Liver (tissue), 9 donors: ENCODE data around the gene TRPM6. TPM values are rescaled to one million over a fixed set of nuclear protein-coding genes. Genes with fewer than 3 reads are reported as not detected.

ENCODE experiments used
- DNase-seq: peaks from one replicate; pipeline ENCODE4 v3.0.0-alpha.2; 2017; ENCODE audit warnings: low spot score
- H3K27ac ChIP-seq, 2 donors: one replicate each; pipeline ENCODE4 v1.7.0; 2013; ENCODE audit warnings: inconsistent platforms in 2 of 2, low read length in 2 of 2, control low read depth in 1 of 2, low read depth in 1 of 2, mild to moderate bottlenecking in 1 of 2
- H3K27me3 ChIP-seq, 4 donors: one replicate each; pipeline versions ENCODE4 v1.6.1 to v1.7.0; 2013; ENCODE audit warnings: low read length in 3 of 4, inconsistent platforms in 1 of 4, mild to moderate bottlenecking in 1 of 4, moderate library complexity in 1 of 4; ENCODE audit not compliant: control insufficient read depth in 4 of 4, insufficient read depth in 4 of 4
- H3K36me3 ChIP-seq, 4 donors: one replicate each; pipeline versions ENCODE4 v1.6.1 to v1.7.0; 2013; ENCODE audit warnings: low read length in 3 of 4, mild to moderate bottlenecking in 3 of 4, low read depth in 1 of 4, moderate library complexity in 1 of 4; ENCODE audit not compliant: control insufficient read depth in 4 of 4, insufficient read depth in 3 of 4
- H3K4me1 ChIP-seq, 4 donors: one replicate each; pipeline versions ENCODE4 v1.6.1 to v1.7.0; 2013; ENCODE audit warnings: low read length in 3 of 4, mild to moderate bottlenecking in 3 of 4, moderate library complexity in 1 of 4; ENCODE audit not compliant: control insufficient read depth in 4 of 4, insufficient read depth in 4 of 4
- H3K4me3 ChIP-seq, 3 donors: one replicate each; pipeline versions ENCODE4 v1.6.1 to v1.7.0; 2013; ENCODE audit warnings: low read length in 3 of 3, control low read depth in 1 of 3, low read depth in 1 of 3, mild to moderate bottlenecking in 1 of 3
- H3K9ac ChIP-seq, 2 donors: one replicate each; pipeline ENCODE4 v1.7.0; 2013; ENCODE audit warnings: low read length in 2 of 2, mild to moderate bottlenecking in 2 of 2, moderate library complexity in 2 of 2, control low read depth in 1 of 2, low read depth in 1 of 2
- H3K9me3 ChIP-seq, 4 donors: one replicate each; pipeline versions ENCODE4 v1.6.1 to v1.7.0; 2013; ENCODE audit warnings: low read length in 3 of 4; ENCODE audit not compliant: control insufficient read depth in 4 of 4
- EGR1 ChIP-seq, 2 donors: IDR thresholded peaks; 2 replicates each; pipeline ENCODE4 v1.6.1; 2016 to 2018; ENCODE audit warnings: antibody characterized with exemption in 2 of 2, low read depth in 2 of 2
- FOXA1 ChIP-seq: IDR thresholded peaks from 2 replicates; pipeline ENCODE4 v1.6.1; 2016; ENCODE audit warnings: antibody characterized with exemption
- FOXA2 ChIP-seq: IDR thresholded peaks from 2 replicates; pipeline ENCODE4 v1.6.1; 2016; ENCODE audit warnings: antibody characterized with exemption
- GABPA ChIP-seq, 2 donors: IDR thresholded peaks in 1 of 2; conservative IDR thresholded peaks in 1 of 2; 2 replicates each; pipeline ENCODE4 v1.6.1; 2016; ENCODE audit warnings: antibody characterized with exemption in 2 of 2, mild to moderate bottlenecking in 1 of 2, moderate library complexity in 1 of 2
- HNF4A ChIP-seq, 2 donors: conservative IDR thresholded peaks; 2 replicates each; pipeline ENCODE4 v1.6.1; 2016; ENCODE audit warnings: antibody characterized with exemption in 2 of 2, mild to moderate bottlenecking in 2 of 2
- HNF4G ChIP-seq: IDR thresholded peaks from 2 replicates; pipeline ENCODE4 v1.6.1; 2016; ENCODE audit warnings: antibody characterized with exemption
- JUND ChIP-seq, 2 donors: IDR thresholded peaks; 2 replicates each; pipeline ENCODE4 v1.6.1; 2016; ENCODE audit warnings: antibody characterized with exemption in 2 of 2
- MAX ChIP-seq: IDR thresholded peaks from 2 replicates; pipeline ENCODE4 v1.6.1; 2016; ENCODE audit warnings: antibody characterized with exemption
- NR2F2 ChIP-seq: IDR thresholded peaks from 2 replicates; pipeline ENCODE4 v1.6.1; 2016; ENCODE audit warnings: antibody characterized with exemption
- RAD21 ChIP-seq, 2 donors: IDR thresholded peaks; 2 replicates each; pipeline ENCODE4 v1.6.1; 2016; ENCODE audit warnings: antibody characterized with exemption in 2 of 2, mild to moderate bottlenecking in 2 of 2
- RXRA ChIP-seq, 2 donors: IDR thresholded peaks; 2 replicates each; pipeline ENCODE4 v1.6.1; 2017 to 2018; ENCODE audit warnings: antibody characterized with exemption in 2 of 2, mild to moderate bottlenecking in 1 of 2
- SP1 ChIP-seq: IDR thresholded peaks from 2 replicates; pipeline ENCODE4 v1.6.1; 2018; ENCODE audit warnings: antibody characterized with exemption, mild to moderate bottlenecking
- TAF1 ChIP-seq: conservative IDR thresholded peaks from 2 replicates; pipeline ENCODE4 v1.6.1; 2016; ENCODE audit warnings: antibody characterized with exemption, mild to moderate bottlenecking
- YY1 ChIP-seq: IDR thresholded peaks from 2 replicates; pipeline ENCODE4 v1.6.1; 2016; ENCODE audit warnings: antibody characterized with exemption, mild to moderate bottlenecking
- ZBTB33 ChIP-seq: IDR thresholded peaks from 2 replicates; pipeline ENCODE4 v1.6.1; 2016; ENCODE audit warnings: antibody characterized with exemption
- WGBS: extraction: QIAGEN DNeasy Blood & Tissue Kit; methylation state at CpG from one replicate; pipeline ENCODE4 v1.1.7; 2013; 5-methylcytosine and 5-hydroxymethylcytosine counted together
- polyA plus RNA-seq, 2 donors: library from polyadenylated mRNA; stranded (reverse) in 1 of 2; unstranded in 1 of 2; fragments of 200-250 nt in 1 of 2; fragments of >200 nt in 1 of 2; fragmentation: Nextera tagmentation in 1 of 2; extraction: Ambion mirVana in 1 of 2; gene quantifications; one replicate each; pipeline versions ENCODE4 v1.2.1 to v1.2.3, GENCODE V29; 2013 to 2015
- total RNA-seq, 2 donors: library from RNA; depleted of rRNA; stranded (reverse); fragments of >200 nt; gene quantifications; one replicate each; pipeline ENCODE4 v1.2.3, GENCODE V29; 2014
- TF ChIP-seq, protein P1 (sequence below): IDR thresholded peaks from 2 replicates; pipeline ENCODE4 v1.6.1; 2016; ENCODE audit warnings: antibody characterized with exemption
- TF ChIP-seq, protein P2 (sequence below): fragments of 150-350 bp; IDR thresholded peaks from 2 replicates; pipeline ENCODE4 v1.5.1; 2017; ENCODE audit warnings: improper control_type of control experiment, low read depth, low read length; ENCODE audit not compliant: missing input control
- TF ChIP-seq, protein P3 (sequence below): IDR thresholded peaks from 2 replicates; pipeline ENCODE4 v1.6.1; 2016; ENCODE audit warnings: antibody characterized with exemption, mild to moderate bottlenecking
- donor health status: healthy.
- donor health status: healthy.
- donor health status: healthy.
- donor health status: healthy.
- donor health status: healthy.

The TRPM6 gene
- total and polyA plus RNA-seq, 4 donors, result 0.05 to 0.67 (median 0.10) TPM

GRCh38 chr9:74783408-74783807 lies 104.3 kb downstream of the TRPM6 start:
- H3K4me3 ChIP-seq, result no peak overlapping the region
- DNase-seq, result no peak
- no peak overlapping the region for H3K27ac ChIP-seq
- no peaks in the 10 kb centered on the region for H3K4me1 ChIP-seq
- no peaks in the 10 kb centered on the region for H3K9me3 ChIP-seq
- no peaks in the 10 kb centered on the region for H3K27me3 ChIP-seq
- 76% methylated on average over 2 of the region's 2 CpGs for WGBS
- TF ChIP-seq ZBTB33 (no peak), FOXA2 (no peak), SP1 (no peak), RXRA (IDR thresholded peaks at IDR 0.05) (no peak), MAX (no peak), RAD21 (IDR thresholded peaks at IDR 0.05) (no peak), EGR1 (IDR thresholded peaks at IDR 0.05; ENCODE audit: low read depth in 2 of 2) (no peak), JUND (IDR thresholded peaks at IDR 0.05) (no peak), TAF1 (no peak), HNF4A (conservative IDR thresholded peaks at IDR 0.05) (no peak), NR2F2 (no peak), FOXA1 (no peak), YY1 (no peak), HNF4G (no peak), GABPA (IDR thresholded peaks at IDR 0.05 in 1 of 2, conservative IDR thresholded peaks at IDR 0.05 in 1 of 2) (no peak)
- TF ChIP-seq, protein P1, sequence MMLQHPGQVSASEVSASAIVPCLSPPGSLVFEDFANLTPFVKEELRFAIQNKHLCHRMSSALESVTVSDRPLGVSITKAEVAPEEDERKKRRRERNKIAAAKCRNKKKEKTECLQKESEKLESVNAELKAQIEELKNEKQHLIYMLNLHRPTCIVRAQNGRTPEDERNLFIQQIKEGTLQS, result no peak
- TF ChIP-seq, protein P2, sequence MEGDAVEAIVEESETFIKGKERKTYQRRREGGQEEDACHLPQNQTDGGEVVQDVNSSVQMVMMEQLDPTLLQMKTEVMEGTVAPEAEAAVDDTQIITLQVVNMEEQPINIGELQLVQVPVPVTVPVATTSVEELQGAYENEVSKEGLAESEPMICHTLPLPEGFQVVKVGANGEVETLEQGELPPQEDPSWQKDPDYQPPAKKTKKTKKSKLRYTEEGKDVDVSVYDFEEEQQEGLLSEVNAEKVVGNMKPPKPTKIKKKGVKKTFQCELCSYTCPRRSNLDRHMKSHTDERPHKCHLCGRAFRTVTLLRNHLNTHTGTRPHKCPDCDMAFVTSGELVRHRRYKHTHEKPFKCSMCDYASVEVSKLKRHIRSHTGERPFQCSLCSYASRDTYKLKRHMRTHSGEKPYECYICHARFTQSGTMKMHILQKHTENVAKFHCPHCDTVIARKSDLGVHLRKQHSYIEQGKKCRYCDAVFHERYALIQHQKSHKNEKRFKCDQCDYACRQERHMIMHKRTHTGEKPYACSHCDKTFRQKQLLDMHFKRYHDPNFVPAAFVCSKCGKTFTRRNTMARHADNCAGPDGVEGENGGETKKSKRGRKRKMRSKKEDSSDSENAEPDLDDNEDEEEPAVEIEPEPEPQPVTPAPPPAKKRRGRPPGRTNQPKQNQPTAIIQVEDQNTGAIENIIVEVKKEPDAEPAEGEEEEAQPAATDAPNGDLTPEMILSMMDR, result no peak
- TF ChIP-seq, protein P3, sequence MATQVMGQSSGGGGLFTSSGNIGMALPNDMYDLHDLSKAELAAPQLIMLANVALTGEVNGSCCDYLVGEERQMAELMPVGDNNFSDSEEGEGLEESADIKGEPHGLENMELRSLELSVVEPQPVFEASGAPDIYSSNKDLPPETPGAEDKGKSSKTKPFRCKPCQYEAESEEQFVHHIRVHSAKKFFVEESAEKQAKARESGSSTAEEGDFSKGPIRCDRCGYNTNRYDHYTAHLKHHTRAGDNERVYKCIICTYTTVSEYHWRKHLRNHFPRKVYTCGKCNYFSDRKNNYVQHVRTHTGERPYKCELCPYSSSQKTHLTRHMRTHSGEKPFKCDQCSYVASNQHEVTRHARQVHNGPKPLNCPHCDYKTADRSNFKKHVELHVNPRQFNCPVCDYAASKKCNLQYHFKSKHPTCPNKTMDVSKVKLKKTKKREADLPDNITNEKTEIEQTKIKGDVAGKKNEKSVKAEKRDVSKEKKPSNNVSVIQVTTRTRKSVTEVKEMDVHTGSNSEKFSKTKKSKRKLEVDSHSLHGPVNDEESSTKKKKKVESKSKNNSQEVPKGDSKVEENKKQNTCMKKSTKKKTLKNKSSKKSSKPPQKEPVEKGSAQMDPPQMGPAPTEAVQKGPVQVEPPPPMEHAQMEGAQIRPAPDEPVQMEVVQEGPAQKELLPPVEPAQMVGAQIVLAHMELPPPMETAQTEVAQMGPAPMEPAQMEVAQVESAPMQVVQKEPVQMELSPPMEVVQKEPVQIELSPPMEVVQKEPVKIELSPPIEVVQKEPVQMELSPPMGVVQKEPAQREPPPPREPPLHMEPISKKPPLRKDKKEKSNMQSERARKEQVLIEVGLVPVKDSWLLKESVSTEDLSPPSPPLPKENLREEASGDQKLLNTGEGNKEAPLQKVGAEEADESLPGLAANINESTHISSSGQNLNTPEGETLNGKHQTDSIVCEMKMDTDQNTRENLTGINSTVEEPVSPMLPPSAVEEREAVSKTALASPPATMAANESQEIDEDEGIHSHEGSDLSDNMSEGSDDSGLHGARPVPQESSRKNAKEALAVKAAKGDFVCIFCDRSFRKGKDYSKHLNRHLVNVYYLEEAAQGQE, result no peak
- H3K36me3 ChIP-seq, result no peaks in the 10 kb centered on the region
- no peak overlapping the region for H3K9ac ChIP-seq
